Measurements from ENCODE around the gene PCDH9. TPM values are rescaled to one million over a fixed set of nuclear protein-coding genes. Genes with fewer than 3 reads are reported as not detected.
A peak's percentile ranks its signal among the peaks of the same experiment; 100 is the strongest.

PCDH9 gene, protein sequence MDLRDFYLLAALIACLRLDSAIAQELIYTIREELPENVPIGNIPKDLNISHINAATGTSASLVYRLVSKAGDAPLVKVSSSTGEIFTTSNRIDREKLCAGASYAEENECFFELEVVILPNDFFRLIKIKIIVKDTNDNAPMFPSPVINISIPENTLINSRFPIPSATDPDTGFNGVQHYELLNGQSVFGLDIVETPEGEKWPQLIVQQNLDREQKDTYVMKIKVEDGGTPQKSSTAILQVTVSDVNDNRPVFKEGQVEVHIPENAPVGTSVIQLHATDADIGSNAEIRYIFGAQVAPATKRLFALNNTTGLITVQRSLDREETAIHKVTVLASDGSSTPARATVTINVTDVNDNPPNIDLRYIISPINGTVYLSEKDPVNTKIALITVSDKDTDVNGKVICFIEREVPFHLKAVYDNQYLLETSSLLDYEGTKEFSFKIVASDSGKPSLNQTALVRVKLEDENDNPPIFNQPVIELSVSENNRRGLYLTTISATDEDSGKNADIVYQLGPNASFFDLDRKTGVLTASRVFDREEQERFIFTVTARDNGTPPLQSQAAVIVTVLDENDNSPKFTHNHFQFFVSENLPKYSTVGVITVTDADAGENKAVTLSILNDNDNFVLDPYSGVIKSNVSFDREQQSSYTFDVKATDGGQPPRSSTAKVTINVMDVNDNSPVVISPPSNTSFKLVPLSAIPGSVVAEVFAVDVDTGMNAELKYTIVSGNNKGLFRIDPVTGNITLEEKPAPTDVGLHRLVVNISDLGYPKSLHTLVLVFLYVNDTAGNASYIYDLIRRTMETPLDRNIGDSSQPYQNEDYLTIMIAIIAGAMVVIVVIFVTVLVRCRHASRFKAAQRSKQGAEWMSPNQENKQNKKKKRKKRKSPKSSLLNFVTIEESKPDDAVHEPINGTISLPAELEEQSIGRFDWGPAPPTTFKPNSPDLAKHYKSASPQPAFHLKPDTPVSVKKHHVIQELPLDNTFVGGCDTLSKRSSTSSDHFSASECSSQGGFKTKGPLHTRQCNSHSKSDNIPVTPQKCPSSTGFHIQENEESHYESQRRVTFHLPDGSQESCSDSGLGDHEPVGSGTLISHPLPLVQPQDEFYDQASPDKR (N-terminal part only)
- 4.2 and 5.6 TPM in 2 replicates for total RNA-seq (2014; rRNA removed; shearing (Covaris generic))

GRCh38 chr13:67229481-67230403 lies at the start of gene PCDH9:
Gene PCDH9 (minus strand): TSS chr13:67230336. CDS start chr13:67228440, 1,896 bp downstream.
- Histone ChIP-seq H3K9me3 (replicated peaks) (no peaks in the 10 kb centered on the region), H3K27me3 (no peaks in the 10 kb centered on the region), H3K36me3 (no peaks in the 10 kb centered on the region), H3K4me3 (peak within 1 kb of the TSS; percentile 73), H3K4me1 (0 out of 2 replicates have a peak, but pooled peaks cover 2% of the 10 kb centered on the region), H3K27ac (peak within 1 kb of the TSS; percentile 82)
- peak; percentile 21 to 52 for DNase-seq

GRCh38 chr13:67278235-67278634 lies 48.1 kb upstream of the PCDH9 start:
- peak in 1 of 2 experiments; percentile 49 for DNase-seq
- Histone ChIP-seq H3K4me3 (no peak overlapping the region), H3K36me3 (no peaks in the 10 kb centered on the region), H3K4me1 (peaks cover 15% of the 10 kb centered on the region), H3K27me3 (no peaks in the 10 kb centered on the region), H3K27ac (no peak overlapping the region), H3K9me3 (replicated peaks) (no peaks in the 10 kb centered on the region)

DNA sequence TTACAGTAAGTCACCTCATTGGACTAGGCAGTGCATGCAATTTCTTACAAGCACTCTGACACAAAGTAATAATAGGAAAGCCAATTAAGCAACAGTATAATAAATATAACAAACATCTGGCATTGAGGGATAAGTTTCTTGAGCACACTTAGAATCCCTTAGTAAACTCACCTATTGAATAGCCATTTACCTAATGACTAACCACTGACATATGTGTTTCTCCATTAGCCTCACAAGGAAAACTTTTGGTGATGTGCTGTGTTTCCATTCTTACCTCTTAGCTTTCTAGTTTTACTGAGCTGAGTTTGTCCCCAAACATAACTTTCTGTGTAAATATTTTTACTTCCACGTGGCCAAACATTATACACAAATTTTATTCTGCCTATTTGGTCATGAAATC lies 47.4 kb upstream of the PCDH9 start:
- Histone ChIP-seq H3K4me1 (peaks cover 15% of the 10 kb centered on the region), H3K27ac (no peak overlapping the region), H3K9me3 (replicated peaks) (no peaks in the 10 kb centered on the region), H3K4me3 (no peak overlapping the region), H3K27me3 (no peaks in the 10 kb centered on the region), H3K36me3 (no peaks in the 10 kb centered on the region)
- no peak for DNase-seq

- H3K9me3 ChIP-seq (replicated peaks): no peaks in the 10 kb centered on the region
- peaks cover 10% of the 10 kb centered on the region; the same call in 1 of the 2 replicates for H3K4me1 ChIP-seq
- no peaks in the 10 kb centered on the region for H3K36me3 ChIP-seq
- no peak overlapping the region for H3K27ac ChIP-seq
- H3K4me3 ChIP-seq: no peak overlapping the region
- DNase-seq: peak in 1 of 2 experiments; percentile 18
- H3K27me3 ChIP-seq: no peaks in the 10 kb centered on the region
Measured at GRCh38 chr13:67275351-67275960, 45.3 kb upstream of the PCDH9 start.

GRCh38 chr13:67273001-67273400 lies 42.9 kb upstream of the PCDH9 start:
- DNase-seq: no peak
- Histone ChIP-seq H3K36me3 (no peaks in the 10 kb centered on the region), H3K9me3 (replicated peaks) (no peaks in the 10 kb centered on the region), H3K4me1 (peaks cover 6% of the 10 kb centered on the region; the same call in 1 of the 2 replicates), H3K4me3 (no peak overlapping the region), H3K27me3 (no peaks in the 10 kb centered on the region), H3K27ac (no peak overlapping the region)

DNA sequence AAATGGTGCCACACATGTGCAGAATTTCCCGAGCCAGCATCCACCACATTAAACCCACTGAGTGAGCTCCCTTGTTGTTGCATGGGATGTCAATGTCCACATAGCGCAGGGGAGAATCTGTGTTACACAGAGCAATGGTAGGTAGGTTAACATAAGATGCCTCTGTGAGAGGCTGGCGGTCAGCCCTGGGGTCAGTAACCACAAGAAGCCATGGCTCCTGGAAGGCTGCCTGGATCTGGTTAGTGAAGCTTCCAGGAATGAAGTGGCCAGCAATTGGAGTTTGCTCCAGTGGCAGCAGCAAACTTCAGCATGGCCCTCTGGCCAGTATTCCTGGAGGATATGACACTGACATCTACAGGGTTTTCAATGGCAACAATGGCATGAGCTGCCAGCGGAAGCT lies 37.0 kb upstream of the PCDH9 start:
- Histone ChIP-seq H3K4me3 (no peak overlapping the region), H3K27me3 (no peaks in the 10 kb centered on the region), H3K36me3 (no peaks in the 10 kb centered on the region), H3K4me1 (no peaks in the 10 kb centered on the region), H3K9me3 (replicated peaks) (no peaks in the 10 kb centered on the region), H3K27ac (no peak overlapping the region)
- DNase-seq: no peak

- H3K27me3 ChIP-seq: no peaks in the 10 kb centered on the region
- no peaks in the 10 kb centered on the region for H3K36me3 ChIP-seq
- no peaks in the 10 kb centered on the region for H3K9me3 ChIP-seq (replicated peaks)
- no peak overlapping the region for H3K27ac ChIP-seq
- DNase-seq: no peak
- peaks cover under 1% of the 10 kb centered on the region for H3K4me1 ChIP-seq
- no peak overlapping the region for H3K4me3 ChIP-seq
Measured at GRCh38 chr13:67259208-67259607, 29.1 kb upstream of the PCDH9 start.

GRCh38 chr13:67258482-67258881 lies 28.3 kb upstream of the PCDH9 start:
- Histone ChIP-seq H3K9me3 (replicated peaks) (no peaks in the 10 kb centered on the region), H3K27ac (no peak overlapping the region), H3K27me3 (no peaks in the 10 kb centered on the region), H3K4me1 (peaks cover 8% of the 10 kb centered on the region), H3K36me3 (no peaks in the 10 kb centered on the region), H3K4me3 (no peak overlapping the region)
- no peak for DNase-seq

- no peaks in the 10 kb centered on the region for H3K36me3 ChIP-seq
- no peak overlapping the region for H3K27ac ChIP-seq
- no peak for DNase-seq
- H3K9me3 ChIP-seq (replicated peaks): no peaks in the 10 kb centered on the region
- H3K27me3 ChIP-seq: no peaks in the 10 kb centered on the region
- no peak overlapping the region for H3K4me3 ChIP-seq
- H3K4me1 ChIP-seq: no peaks in the 10 kb centered on the region
Measured at GRCh38 chr13:67238861-67239260, 8.7 kb upstream of the PCDH9 start.

DNA sequence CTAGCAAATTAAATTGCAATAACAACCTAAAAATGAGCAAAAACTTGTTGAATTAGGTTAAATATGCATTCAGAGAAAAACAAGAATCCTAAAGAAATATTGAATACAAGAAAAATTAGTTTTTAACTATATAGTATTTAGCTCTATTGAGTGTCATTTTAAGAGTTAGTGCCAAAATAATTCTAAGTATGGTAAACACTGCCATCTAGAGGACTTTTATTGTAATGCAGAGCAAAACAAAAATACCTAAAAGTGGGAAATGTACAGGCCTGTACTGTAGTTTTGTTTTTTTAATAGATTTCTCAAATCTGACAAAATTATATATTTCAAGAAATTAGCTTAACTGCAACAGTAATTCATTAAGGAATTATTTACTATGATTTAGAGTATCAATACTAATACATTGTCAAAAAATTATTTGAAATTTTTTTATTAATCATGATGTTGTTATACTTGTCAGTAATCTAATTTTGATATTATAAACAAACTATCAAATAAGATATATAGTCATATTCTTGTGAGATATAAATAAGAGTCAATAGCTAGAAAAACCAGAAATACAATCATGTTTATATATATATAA lies 8.2 kb upstream of the PCDH9 start:
- H3K9me3 ChIP-seq (replicated peaks): no peaks in the 10 kb centered on the region
- no peaks in the 10 kb centered on the region for H3K36me3 ChIP-seq
- H3K4me1 ChIP-seq: no peaks in the 10 kb centered on the region
- no peaks in the 10 kb centered on the region for H3K27me3 ChIP-seq
- H3K27ac ChIP-seq: no peak overlapping the region
- DNase-seq: peak in 1 of 2 experiments; percentile 61
- no peak overlapping the region for H3K4me3 ChIP-seq

DNA sequence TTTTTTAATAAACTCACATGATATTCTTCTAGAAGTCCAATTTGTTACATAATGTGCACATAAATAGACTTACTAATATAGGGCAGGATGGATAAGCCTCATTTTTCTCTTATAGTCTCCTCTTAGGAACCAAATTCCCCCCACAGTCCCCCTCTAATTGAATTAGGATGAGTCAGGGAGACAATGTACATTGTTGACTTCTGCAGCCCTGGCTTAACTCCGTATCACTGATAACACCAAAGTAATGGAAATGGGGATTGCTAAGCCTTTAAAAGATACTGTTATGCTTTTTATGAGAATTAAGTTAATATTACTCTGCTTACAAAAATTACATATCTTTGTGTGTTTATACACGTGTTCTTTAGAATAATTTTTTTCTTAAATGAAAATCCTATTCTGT lies 5.1 kb upstream of the PCDH9 start:
- Histone ChIP-seq H3K27ac (no peak overlapping the region), H3K36me3 (no peaks in the 10 kb centered on the region), H3K27me3 (no peaks in the 10 kb centered on the region), H3K9me3 (replicated peaks) (no peaks in the 10 kb centered on the region), H3K4me3 (no peak overlapping the region), H3K4me1 (0 out of 2 replicates have a peak, but pooled peaks cover 2% of the 10 kb centered on the region)
- DNase-seq: no peak

DNA sequence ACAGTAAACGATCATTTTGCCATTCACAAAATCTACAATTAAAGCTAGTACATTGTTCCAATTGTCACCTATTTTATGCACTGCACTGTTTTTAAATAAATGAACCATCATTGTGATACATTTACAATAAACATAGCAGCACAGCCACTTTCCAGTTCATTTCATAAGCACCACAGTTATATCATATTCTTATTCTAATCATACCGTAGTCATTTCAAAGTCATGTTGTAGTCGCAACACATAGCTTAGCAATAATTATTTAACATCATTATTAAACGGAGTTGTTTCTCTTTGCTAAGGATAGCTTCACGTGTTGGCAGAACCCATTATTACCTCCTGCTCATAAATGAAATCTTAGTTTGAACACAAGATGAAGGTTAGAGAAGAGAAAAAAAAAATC lies 2.2 kb upstream of the PCDH9 start:
- no peak for DNase-seq
- Histone ChIP-seq H3K27ac (no peak overlapping the region), H3K27me3 (no peaks in the 10 kb centered on the region), H3K4me3 (no peak overlapping the region), H3K4me1 (0 out of 2 replicates have a peak, but pooled peaks cover 2% of the 10 kb centered on the region), H3K9me3 (replicated peaks) (no peaks in the 10 kb centered on the region), H3K36me3 (no peaks in the 10 kb centered on the region)

- H3K27me3 ChIP-seq: no peaks in the 10 kb centered on the region
- no peaks in the 10 kb centered on the region for H3K9me3 ChIP-seq (replicated peaks)
- peak overlapping the region; percentile 82 for H3K27ac ChIP-seq
- no peaks in the 10 kb centered on the region for H3K36me3 ChIP-seq
- no peak for DNase-seq
- 0 out of 2 replicates have a peak, but pooled peaks cover 2% of the 10 kb centered on the region for H3K4me1 ChIP-seq
- peak overlapping the region; percentile 73 for H3K4me3 ChIP-seq
Measured at GRCh38 chr13:67231289-67232000, 1.3 kb upstream of the PCDH9 start.

Measured in SJCRH30 (cell line).